WERI-Rb-1 (cell line): Measurements from ENCODE around the gene OR10H5.

ENCODE experiments used
- DNase-seq: peaks from one replicate; pipeline ENCODE4 v3.0.0-alpha.2; 2020
- H3K27ac ChIP-seq: fragments of 250-450 bp; sonication (Bioruptor Pico); 2 replicates; pipeline ENCODE4 v1.5.1; 2020; ENCODE audit warnings: mild to moderate bottlenecking, moderate library complexity
- H3K27me3 ChIP-seq: fragments of 250-450 bp; sonication (Bioruptor Pico); 2 replicates; pipeline ENCODE4 v1.5.1; 2021; ENCODE audit warnings: mild to moderate bottlenecking, low read depth, moderate library complexity; ENCODE audit not compliant: insufficient read depth, severe bottlenecking
- H3K36me3 ChIP-seq: fragments of 250-450 bp; sonication (Bioruptor Pico); 2 replicates; pipeline ENCODE4 v1.5.1; 2020; ENCODE audit warnings: mild to moderate bottlenecking, moderate library complexity
- H3K4me3 ChIP-seq: 2 replicates; pipeline ENCODE4 v1.5.1; 2011; ENCODE audit warnings: low read depth, mild to moderate bottlenecking, control low read depth, low read length
- H3K9me3 ChIP-seq: fragments of 250-450 bp; sonication (Bioruptor Pico); 2 replicates; pipeline ENCODE4 v1.5.1; 2021; ENCODE audit warnings: mild to moderate bottlenecking, moderate library complexity; ENCODE audit not compliant: severe bottlenecking
- TF ChIP-seq, protein P1 (sequence below): IDR thresholded peaks from 2 replicates; pipeline ENCODE4 v1.5.1; 2011; ENCODE audit warnings: low read depth, mild to moderate bottlenecking, control low read depth, inconsistent platforms, low read length

OR10H5 gene, protein sequence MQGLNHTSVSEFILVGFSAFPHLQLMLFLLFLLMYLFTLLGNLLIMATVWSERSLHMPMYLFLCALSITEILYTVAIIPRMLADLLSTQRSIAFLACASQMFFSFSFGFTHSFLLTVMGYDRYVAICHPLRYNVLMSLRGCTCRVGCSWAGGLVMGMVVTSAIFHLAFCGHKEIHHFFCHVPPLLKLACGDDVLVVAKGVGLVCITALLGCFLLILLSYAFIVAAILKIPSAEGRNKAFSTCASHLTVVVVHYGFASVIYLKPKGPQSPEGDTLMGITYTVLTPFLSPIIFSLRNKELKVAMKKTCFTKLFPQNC

DNA sequence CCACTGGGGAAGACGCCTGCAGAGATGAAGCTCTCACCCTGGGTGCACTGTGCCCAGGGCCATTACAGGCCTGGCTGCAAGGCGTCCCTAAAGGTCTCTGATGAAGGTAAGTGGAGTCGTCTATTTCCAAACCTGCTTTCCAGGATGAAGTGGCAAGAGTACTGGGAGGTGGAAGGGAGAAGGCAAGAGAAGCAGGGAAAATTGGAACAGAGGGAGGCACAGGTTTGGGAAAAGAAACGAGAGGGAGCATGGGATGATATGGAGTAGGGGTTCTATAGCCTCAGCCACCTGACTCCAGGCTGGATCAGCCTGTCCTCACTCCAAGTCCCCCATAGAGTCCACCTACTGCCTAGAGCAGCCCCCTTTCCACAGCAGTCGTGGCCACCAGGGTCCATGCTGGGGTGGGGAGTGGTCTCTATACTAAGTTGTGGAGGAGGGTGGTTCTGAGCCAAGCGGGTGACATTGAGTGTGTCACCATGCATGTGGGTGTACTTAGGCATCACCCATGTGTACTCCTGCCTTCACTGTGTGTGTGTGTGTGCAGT is at the start of gene OR10H5:
OR10H5 (plus strand) TSS at position 51 of the 545 bp plus-strand sequence. CDS start 6,388 bp downstream, outside the sequence.
- no peaks in the 10 kb centered on the region for H3K36me3 ChIP-seq
- H3K27ac ChIP-seq = no peak within 1 kb of the TSS
- TF ChIP-seq, protein P1, sequence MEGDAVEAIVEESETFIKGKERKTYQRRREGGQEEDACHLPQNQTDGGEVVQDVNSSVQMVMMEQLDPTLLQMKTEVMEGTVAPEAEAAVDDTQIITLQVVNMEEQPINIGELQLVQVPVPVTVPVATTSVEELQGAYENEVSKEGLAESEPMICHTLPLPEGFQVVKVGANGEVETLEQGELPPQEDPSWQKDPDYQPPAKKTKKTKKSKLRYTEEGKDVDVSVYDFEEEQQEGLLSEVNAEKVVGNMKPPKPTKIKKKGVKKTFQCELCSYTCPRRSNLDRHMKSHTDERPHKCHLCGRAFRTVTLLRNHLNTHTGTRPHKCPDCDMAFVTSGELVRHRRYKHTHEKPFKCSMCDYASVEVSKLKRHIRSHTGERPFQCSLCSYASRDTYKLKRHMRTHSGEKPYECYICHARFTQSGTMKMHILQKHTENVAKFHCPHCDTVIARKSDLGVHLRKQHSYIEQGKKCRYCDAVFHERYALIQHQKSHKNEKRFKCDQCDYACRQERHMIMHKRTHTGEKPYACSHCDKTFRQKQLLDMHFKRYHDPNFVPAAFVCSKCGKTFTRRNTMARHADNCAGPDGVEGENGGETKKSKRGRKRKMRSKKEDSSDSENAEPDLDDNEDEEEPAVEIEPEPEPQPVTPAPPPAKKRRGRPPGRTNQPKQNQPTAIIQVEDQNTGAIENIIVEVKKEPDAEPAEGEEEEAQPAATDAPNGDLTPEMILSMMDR = no peak
- DNase-seq = no peak
- peaks cover 60% of the 10 kb centered on the region for H3K27me3 ChIP-seq
- H3K4me3 ChIP-seq = no peak within 1 kb of the TSS
- no peaks in the 10 kb centered on the region for H3K9me3 ChIP-seq

DNA sequence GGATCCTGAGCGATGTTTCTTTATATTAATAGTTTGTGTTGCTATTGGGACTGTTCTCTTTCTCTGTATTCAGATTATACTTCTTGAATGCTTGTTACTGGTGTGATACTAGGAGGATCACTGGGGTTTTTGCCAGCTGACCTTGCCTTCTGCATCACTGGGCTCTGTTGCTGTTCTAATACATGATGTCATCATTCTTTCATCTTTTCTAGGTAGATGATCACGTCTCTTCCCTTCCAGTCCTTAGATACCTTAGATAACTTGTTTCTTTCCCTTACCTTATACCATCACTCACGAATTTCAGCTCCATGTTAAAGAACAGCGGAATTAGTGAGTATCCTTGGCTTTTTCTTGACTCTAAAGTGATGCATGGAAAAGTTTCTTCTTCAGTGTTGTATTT is 49.7 kb upstream of the OR10H5 start, which contains the start of gene OR10H3:
OR10H3 (plus strand) TSS at position 264 of the 400 bp plus-strand sequence. CDS start 3,408 bp downstream, outside the sequence.
- no peaks in the 10 kb centered on the region for H3K9me3 ChIP-seq
- DNase-seq = no peak
- TF ChIP-seq, protein P1 = no peak

DNA sequence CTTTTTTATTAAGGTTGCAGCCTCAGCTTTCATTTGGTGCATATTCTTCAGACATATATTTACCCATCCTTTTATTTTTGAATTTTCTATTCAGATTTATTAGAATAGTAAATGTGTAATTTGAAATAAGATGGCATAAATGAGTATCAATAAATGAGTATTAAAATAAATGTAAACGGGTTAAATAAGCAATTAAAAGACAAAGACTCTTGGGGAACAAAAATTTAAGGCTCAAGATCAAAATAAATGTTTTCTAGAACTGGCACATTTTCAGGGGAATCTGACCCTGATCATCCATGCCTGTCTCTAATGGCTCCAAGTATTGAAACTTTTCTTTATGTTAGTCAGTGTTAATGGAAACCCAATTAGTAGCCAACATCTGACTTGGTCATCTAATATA is 46.7 kb upstream of the OR10H5 start:
- Histone ChIP-seq H3K4me3 (no peak overlapping the region), H3K27me3 (peaks cover 57% of the 10 kb centered on the region), H3K36me3 (no peaks in the 10 kb centered on the region), H3K27ac (no peak overlapping the region), H3K9me3 (no peaks in the 10 kb centered on the region)
- no peak for DNase-seq
- TF ChIP-seq, protein P1 = no peak

More for the DNA sequence above, 49.7 kb upstream of the OR10H5 start, which contains the start of gene OR10H3:
- Histone ChIP-seq H3K27ac (no peak within 1 kb of the TSS), H3K27me3 (peaks cover 43% of the 10 kb centered on the region), H3K4me3 (no peak within 1 kb of the TSS), H3K36me3 (no peaks in the 10 kb centered on the region)

DNA sequence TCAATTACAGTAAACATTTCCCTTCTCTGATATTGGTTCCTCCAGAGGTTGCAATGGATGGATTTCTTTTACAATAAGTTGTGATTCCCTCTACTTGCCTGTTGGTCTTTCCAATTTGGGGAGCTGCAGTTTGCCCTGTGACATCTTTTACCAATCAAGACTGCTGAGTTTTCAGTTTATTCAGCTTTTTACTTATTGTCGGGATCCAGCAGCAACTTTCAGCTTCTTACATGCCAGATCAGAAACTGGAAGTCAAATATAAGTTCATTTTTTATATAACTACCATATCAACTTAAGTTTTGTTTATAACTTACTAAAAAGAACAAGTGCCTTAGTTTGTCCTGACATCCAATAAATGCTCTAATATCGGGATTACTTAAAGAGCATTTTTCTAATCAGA is 39.2 kb upstream of the OR10H5 start:
- Histone ChIP-seq H3K4me3 (no peak overlapping the region), H3K27ac (no peak overlapping the region), H3K9me3 (no peaks in the 10 kb centered on the region), H3K27me3 (peaks cover 57% of the 10 kb centered on the region), H3K36me3 (no peaks in the 10 kb centered on the region)
- no peak for DNase-seq
- TF ChIP-seq, protein P1 = no peak

DNA sequence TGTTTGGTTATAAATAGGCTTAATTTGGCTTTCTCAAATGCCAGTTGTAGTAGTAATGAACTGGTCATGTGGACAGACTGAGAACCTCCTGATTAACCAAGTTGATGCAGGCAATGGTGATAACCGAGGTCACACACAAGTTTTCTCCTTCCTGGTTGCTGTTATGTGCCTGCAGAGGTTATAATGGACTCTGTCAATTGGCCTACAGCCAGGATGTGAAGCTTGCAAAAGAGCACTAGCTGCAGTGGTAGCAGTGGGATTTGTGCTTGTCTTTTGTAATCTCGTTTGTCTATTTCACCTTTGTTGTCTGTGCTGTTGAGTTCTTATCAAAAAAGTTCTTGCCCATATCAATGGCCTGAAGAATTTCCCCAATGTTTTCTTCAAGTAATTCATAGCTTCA is 29.1 kb upstream of the OR10H5 start:
- TF ChIP-seq, protein P1 = no peak
- Histone ChIP-seq H3K36me3 (no peaks in the 10 kb centered on the region), H3K9me3 (no peaks in the 10 kb centered on the region), H3K27ac (no peak overlapping the region), H3K4me3 (no peak overlapping the region), H3K27me3 (peaks cover 82% of the 10 kb centered on the region)
- DNase-seq = no peak
